IPS-NIHi7 (cell line): ENCODE data around the gene CST7.

ENCODE experiments used
- DNase-seq: peaks from one replicate; pipeline ENCODE4 v3.0.0; 2012; ENCODE audit warnings: mixed read lengths; ENCODE audit errors: extremely low spot score

CST7 gene

DNA sequence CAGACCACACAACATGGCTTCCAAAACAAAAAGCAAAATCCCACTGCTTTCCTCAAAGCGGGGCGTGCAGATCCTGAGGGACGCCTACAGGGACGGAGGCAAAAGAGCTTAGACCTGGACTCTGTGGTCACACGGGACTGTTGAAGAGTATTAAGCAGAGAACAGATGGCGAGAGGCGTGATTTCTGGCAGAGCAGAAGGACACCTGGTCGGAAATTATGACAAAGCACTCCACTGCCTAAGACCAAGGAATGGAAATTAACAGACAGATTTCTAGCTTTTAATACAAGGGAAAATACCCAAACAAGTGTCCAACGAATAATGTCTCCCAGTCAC, 15.4 kb downstream of the CST7 start:
- DNase-seq = no peak

DNA sequence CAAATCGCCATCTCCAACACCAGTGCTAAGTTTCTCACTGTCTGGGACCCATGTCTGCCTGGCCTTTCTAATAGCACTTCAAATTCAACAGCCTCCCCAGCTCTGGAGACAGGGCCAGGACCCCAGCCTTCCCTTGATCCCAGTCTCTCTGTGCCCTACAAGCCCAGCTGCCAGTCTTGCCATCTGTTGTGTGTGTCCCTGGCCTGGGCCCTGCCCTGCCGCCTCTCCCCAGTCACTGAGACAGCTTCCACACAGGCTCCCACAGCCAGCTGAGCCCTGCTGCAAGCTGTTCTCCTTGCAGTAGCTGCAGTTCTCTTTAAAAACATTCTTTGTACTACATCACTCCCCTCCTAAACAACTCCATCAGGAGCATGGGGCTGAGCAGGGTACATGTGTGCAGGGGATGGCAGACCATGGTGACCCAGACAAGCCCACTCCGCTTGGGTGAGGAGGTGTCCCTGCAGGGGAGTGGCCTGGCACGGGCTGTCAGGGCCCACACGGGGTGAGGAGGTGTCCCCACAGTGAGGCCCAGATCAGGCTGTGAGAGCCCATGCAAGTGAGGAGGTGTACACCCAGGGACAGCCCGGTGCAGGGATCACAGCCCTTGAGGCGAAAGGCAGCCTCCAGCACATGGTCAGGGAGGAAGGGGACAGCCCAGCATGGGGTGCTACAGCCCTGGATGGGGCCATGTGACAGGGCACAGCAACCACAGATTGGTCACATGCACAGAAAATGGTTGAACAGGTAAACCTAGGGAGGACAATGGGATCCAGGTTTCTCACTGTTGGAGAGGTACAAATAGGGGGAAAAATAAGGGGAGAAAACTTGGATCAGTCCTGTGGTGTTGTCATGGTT, 16.2 kb downstream of the CST7 start:
- DNase-seq = no peak

DNA sequence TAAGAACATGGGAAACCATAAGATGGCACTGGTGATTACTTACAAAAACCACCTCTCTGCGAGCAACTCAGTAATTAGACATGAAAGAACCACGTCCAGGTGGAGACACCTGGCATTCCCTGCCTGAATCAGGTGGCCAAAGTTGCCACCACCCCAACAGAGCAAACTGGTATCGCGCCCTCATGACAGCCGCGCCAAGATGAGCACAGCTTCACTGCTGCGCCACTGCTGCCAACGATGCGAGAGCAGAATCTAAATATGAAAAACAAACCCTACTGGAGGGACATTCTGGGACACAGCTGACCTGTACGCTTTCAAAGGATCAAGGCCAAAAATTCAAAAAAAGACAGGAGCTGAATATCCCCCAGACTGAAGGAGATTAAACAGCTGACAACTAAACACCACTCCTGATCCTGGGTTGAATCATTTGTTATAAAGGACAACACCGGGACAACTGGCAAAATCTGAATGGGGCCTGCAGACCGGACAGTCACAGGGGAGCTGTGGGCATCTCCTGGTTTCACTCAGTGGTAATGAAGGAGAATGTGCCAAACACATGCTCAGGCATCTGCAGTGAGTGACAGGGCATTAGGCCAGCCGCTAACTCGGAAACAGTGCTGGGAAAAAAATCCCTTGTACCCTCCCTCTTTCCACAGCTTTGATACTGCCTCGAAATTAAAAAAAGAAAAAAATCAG, 17.4 kb downstream of the CST7 start:
- no peak for DNase-seq

DNA sequence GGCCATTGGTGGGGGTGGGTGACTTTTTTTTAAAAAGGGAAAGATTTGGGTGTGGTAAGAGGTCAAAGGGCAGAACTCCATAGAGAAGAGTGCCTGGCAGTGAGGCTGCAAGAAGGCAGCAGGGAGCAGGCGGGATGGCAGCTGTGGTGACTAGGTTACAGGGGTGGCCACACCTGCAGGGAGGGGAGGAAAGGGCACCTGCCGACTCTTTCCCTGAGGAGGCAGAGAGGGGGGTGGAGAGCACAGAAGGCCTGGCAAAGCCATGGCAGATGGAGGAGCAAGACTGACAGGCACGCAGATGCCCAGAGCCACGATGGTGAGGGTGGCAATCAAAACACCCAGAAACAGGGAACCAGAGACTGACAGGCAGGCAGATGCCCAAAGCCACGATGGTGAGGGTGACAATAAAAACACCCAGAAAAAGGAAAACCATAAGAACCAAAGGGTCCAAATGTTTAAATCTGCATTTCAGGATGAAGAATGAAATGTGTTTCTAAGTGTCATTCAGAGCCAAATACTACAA, 19.3 kb downstream of the CST7 start:
- DNase-seq = no peak

DNA sequence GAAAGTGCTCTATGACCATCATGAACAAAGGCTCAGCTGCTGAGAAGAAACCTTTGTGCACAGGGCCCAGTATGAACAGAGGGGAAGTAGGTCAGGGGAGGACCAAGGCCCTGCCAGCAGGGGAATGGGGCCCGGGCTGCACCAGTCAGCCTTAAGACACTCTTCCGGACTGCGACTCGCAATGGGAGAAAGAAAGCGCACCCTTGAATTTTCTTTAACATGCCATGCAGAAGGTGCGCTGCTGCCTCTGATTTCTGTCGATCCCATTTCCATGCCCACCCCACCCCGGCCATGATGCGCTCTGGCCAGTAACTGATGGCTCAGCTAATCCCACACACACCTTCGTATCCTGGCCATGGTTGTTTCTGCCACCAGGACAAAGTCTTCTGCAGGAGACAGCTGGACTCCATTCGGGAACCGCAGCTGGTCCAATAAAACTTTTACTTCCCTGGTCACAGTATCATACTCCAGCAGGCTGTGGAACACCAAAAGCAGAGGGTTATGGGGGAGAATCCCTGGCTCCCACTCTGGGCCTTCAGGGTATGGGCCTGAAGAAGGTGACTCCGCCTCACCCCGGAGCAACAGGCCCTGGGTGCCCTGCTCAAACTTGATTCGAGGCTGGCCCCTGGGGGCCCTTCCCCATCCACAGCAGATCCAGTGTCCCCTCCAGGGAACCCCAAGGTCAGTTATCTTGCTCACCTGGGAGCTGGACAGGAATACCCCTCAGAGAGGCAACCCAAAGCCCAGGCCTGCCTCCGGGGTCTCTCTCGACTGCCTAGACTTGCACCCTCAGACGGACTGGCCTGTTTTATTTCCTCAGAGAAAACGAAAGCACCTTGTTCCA, 20.3 kb downstream of the CST7 start:
- DNase-seq = no peak

DNA sequence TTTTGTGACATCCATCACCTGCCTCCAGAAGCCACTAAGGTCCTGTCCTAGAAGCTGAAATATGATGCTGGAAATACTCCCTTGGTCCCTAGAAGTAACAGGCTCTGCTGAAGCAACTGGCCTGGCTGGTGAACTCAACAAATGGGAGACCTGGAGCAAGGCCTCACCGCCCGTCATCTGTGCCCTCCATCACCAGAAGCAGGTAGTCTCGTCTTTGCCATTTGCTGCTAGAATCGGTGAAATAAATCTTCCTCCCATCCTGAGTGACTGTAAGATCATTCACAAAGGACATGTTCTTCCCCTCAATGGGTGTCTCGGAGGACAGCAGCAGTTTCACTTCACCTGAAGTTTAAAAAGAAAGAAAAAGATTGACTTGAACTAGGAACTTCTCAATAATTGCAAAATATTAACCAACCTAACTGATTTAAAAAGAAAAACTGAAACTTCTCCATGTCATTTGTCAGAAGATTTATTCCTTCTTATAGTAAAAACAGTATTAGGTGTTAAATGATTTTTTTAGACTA, 21.0 kb downstream of the CST7 start:
- no peak for DNase-seq

DNA sequence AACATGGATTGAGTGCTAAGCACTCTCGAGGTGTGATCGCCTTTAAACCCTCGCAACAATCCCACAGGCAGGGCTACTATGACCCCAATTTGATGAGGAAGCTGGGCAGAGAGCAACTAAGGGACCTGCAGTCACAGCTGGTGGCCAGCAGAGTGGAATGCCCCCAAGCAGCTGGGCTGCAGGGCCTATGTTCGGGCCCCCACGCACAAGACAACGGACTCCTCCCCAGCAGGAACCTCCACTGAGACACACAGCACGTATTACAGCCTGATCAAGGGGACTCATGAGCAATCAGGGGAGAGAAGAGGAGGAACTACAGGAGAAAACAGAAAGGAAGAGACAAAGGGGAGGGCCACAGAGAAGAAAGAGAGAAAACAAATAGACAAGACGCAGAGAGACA, 21.7 kb downstream of the CST7 start:
- no peak for DNase-seq

DNA sequence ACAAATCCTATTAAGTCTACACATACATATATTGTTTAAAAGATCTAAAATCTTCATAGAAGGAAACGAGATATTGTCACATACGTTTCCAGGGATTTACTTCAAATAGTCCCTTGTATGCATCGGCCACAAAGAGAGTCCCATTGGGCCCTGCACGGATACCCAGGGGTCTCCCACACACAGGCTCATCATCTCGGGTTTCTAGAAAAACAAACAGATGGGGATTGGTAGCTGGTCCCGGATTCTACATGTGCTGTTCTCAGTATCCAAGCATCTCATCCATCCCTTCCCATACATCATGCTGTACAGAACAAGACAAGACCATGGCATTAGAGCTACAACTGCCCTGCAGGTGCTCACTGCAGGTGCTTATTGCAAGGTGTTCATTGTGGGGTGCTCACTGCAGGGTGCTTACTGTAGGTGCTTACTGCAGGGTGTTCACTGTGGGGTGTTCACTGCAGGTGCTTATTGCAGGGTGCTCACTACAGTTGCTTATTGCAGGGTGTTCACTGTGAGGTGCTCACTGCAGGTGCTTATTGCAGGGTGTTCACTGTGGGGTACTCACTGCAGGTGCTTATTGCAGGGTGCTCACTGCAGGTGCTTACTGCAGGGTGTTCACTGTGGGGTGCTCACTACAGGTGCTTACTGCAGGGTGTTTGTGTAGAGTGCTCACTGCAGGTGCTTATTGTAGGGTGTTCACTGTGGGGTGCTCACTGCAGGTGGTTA, 22.5 kb downstream of the CST7 start:
- DNase-seq = no peak

DNA sequence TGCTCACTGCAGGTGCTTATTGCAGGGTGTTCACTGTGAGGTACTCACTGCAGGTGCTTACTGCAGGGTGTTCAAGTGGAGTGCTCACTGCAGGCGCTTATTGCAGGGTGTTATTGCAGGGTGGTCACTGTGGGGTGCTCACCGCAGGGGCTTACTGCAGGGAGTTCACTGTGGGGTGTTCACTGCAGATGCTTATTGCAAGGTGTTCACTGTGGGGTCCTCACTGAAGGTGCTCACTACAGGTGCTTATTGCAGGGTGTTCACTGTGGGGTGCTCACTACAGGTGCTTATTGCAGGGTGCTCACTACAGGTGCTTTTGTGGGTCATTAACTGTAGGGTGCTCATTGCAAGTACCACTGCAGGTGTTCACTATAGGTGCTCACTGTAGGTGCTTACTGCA, 23.3 kb downstream of the CST7 start:
- no peak for DNase-seq

DNA sequence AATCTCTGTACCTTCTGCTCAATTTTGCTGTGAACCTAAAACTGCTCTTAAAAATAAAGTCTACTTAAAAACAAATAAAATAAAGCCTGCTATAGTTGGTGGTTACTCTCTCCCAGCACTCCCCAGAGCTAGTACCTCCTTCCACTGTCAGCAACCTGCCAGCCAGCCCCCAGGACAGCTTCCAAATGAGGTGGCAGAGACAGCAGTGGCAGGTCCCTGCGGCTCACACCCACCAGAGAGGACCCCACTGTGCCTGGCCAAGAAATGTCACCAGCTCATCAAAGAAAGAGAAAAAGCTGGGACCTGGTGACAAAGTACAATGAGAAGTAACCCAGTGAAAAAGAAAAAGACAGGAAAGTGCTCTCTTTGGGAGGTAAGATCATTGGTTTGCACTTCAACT, 28.3 kb downstream of the CST7 start:
- no peak for DNase-seq

DNA sequence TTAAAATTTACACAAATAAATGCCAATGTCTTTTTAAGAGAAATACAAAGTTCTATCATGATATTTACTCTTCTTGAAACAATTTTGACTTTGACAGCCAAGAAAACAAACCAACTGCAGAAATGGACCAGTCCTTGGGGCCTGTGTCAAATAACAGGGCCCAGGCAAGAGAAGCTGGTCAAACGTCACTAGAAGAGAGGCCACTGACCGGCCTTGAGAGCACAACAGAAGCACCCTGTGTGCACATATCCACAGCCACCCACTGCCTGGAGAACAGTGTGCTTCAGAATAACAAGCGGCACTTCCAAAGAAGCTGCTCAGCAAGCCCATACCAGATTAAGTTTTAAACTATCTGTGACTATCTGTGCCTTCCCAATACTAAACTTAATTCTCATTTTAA, 28.7 kb downstream of the CST7 start:
- DNase-seq = no peak

DNA sequence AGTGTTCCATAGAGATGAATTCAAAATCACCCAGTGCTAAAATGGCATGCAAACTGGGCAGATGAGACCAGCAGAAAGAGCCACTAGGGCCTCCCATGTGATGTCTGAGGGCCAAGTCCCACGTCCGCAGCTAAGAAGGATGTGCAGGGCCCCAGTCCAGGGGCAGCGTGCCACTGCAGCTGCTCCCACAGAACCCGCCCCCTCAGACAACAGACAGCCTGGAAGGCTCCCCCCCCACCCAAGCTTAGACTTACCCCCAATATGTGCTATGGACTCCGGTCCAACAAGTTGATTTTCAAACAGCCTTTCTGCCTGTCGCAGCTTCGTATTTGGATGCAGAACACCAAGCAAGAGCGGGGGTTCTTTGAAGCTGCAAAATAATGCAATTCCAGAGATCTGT, 29.4 kb downstream of the CST7 start:
- no peak for DNase-seq

DNA sequence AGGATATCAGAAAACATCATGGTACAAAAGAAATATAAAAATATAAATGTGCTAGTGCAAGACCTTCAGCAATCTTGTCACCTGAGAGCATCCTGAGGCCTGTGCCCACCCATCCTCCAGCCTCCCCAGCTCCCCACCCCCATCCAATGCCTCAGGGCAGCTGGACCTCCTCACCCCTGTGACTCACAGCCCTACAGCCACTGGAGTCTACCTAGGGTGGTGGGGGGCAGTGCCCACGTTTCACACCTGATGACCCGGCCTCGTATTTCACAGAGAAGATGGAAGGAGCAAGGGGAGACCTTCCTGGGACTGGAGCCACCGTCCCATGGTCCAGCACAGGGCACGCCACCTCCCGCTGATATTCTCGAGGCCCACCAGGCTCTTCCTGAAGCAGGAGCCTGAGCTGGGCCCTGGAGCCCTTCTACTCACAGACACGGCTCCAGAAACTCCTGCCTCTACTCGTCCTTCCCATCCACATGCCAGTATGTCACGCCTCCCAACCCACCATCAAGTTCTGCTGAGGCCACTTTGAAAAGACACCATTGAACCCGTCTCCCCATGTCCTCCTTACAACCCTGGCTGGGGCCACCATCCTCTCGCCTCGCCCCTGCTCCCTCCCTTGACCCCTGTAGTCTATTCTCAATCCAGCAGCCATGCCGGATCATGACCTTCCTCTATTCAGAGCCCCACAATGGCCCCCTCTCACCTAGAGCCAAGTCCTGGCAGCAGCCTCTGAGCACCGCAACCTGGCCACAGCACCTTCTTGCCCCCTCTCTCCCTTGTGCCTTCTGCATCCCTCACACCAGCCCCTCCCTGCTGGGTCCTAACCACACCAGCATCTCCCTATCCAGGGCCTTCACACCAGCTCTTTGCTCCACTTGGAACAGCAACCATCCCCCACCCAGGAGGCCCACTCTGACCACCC, 30.2 kb downstream of the CST7 start:
- DNase-seq = no peak

DNA sequence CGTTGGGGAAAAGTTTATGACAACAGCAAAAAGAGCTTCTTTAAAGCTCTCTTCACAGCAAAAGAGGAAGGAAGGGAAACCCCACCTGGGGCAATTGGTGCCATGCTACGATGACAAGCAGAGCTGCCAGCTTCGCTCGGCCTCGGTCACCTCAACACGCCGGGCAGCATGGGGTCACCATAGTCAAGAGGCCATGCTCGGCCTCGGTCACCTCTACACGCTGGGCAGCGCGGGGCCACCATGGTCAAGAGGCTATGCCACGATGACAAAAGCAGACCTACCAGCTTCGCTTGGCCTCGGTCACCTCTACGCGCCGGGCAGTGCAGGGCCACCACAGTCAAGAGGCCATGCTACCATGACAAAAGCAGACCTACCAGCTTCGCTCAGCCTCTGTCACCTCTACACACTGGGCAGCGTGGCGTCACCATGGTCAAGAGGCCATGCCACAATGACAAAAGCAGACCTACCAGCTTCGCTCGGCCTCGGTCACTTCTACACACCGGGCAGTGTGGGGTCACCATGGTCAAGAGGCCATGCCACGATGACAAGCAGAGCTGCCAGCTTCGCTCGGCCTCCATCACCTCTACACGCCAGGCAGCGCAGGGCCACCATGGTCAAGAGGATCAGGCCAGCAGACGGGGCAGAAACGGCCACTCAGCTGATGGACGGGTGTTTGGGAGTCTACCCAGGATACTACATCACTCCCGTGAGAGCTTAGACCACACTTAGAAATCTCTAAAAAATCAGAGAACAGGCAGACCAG, 31.4 kb downstream of the CST7 start:
- DNase-seq = no peak

DNA sequence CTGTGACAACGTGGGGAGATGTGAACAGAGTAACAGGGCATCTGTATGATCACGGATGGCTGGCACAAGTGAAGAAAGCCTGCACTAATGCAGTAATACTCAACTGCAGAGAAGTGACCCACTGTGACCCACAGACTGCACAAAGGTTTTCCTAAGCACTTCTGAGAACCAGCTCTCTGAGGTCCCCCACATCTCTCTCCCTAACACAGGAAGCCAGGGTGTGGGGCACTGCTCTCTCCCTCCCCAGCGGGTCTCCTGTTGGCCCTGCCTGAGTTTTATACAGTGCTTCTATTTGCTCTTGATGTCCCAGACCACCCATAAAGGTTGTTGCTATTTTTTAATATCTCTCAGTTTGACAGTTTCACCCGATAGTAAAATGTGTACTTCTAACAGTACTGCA, 32.2 kb downstream of the CST7 start:
- no peak for DNase-seq

DNA sequence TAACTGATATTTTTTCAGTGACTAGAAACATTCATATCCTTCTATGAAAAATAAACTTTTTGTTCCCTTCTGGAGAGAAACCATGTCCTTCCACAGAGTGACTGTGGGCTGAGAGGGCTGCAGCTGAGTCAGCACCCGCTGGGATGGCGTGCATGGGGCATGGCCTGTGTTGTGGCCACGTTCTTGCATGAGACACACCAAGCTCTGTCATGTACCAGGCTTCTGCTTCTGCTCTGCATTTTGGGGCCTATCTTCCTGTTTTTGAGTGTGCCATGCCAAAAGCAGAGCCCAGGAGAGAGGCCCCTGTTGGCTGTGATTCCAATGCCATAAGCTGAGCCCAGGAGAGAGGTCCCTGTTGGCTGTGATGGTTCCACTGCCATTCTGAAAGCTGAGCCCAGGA, 32.7 kb downstream of the CST7 start:
- no peak for DNase-seq

DNA sequence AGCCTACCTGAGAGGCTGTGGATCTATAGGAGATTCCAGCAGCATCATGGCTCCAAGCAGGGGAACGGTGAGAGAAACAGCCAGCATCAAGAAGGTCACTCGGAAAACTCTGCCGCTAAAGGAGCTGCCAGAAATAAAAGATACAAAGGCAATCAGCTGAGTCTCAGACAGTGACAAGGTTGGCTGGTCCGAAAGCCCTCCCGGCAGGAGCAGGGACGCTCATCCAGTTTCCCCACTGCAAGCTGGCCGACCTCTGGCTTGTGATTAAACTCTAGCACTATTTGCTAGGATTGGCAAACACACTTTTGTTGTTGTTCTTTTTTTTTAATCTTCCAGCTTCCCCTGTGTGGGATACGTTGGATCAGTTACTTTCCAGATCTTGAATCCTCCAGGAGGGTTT, 34.8 kb downstream of the CST7 start:
- DNase-seq = no peak

DNA sequence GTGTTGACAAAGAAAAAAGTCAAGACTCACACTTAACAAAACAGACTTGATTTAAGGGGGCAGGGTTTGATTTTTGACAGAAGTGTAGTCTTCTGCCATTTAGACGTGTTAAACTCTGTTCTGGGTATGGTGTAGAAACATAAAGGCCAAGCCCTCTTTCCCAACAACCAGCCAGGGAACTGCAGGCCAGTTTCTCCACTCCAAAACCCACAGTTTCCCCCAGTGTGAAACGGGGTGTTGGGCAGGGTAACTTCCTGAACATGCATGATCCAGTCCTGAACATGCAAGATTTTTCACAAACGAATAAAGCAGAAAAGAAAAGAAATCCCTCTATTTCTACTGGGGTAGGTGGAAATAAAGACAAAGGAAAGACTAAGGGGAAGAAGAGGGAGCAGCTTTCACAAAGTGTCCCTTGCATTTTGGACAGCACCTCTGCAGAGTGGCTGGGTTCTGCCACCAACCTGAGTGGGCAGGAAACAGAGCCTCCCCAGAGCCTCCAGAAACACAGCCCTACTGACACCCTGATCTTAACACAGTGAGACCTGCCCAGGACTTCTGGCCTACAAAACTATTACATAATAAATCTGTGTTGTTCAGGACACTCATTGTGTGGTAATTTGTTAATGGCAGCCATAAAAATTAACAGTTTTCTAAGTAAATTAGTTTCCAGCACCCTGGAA, 36.0 kb downstream of the CST7 start:
- no peak for DNase-seq

DNA sequence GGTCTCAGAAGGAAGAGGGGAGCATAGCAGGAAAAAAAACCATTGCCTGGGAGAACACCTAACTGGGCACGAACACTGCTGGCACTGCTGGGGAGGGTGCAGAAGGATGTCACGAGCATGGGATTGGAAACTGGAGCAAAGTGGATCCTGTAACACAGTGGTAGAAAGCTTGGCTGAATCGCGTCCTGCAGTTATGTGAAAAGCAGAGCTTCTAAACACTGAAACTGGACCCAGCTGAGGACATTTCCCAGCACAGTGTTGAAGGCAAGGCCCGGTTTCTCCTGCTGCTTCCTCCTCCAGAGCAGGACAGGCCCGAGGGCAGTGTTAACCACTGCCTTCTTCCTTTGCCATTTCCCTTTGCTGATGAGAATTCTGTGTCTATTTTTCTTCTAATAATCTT, 36.7 kb downstream of the CST7 start:
- DNase-seq = no peak
